H1 (cell line): ENCODE measurements around the gene PROK2. TPM values are rescaled to one million over a fixed set of nuclear protein-coding genes. Genes with fewer than 3 reads are reported as not detected.

Experiments
- CTCF ChIA-PET: fragments of 300-600 bp; sonication (Branson Sonifier 250); formaldehyde crosslinking; loops from one replicate; lab custom pipeline; 2021; ENCODE audit not compliant: partially characterized antibody; lab: Charles Lee
- POLR2A ChIA-PET: fragments of 300-600 bp; sonication (Branson Sonifier 250); formaldehyde crosslinking; loops from one replicate; lab custom pipeline; 2021; ENCODE audit warnings: inconsistent platforms; ENCODE audit not compliant: partially characterized antibody; lab: Charles Lee
- DNase-seq, 2 experiments: peaks; one replicate each; pipeline versions ENCODE4 v3.0.0 to v3.0.0-alpha.2; 2010 to 2022; ENCODE audit warnings: low spot score in 2 of 2, low read depth in 1 of 2, mixed read lengths in 1 of 2
- FAIRE-seq: peaks from 2 replicates; lab custom pipeline; 2011; peaks lifted over from hg19 to GRCh38; lab: Jason Lieb, UNC
- H2AFZ ChIP-seq: 2 replicates; pipeline ENCODE4 v1.8.1; 2012; ENCODE audit warnings: low read length, inconsistent platforms
- H2AK5ac ChIP-seq: 2 replicates; pipeline ENCODE4 v1.6.1; 2013; ENCODE audit warnings: low read depth, low read length
- H2BK120ac ChIP-seq: replicated peaks from 2 replicates; pipeline ENCODE3; 2013; ENCODE audit warnings: low read depth, low read length, inconsistent platforms
- H2BK12ac ChIP-seq: 2 replicates; pipeline ENCODE4 v1.6.1; 2013; ENCODE audit warnings: low read depth, low read length
- H2BK15ac ChIP-seq: 2 replicates; pipeline ENCODE4 v1.6.1; 2013; ENCODE audit warnings: low read length
- H2BK20ac ChIP-seq: 2 replicates; pipeline ENCODE4 v1.6.1; 2013; ENCODE audit warnings: low read length
- H2BK5ac ChIP-seq: 2 replicates; pipeline ENCODE4 v1.6.1; 2013; ENCODE audit warnings: low read depth, low read length
- H3K14ac ChIP-seq: 2 replicates; pipeline ENCODE4 v1.6.1; 2013; ENCODE audit warnings: inconsistent platforms; ENCODE audit not compliant: insufficient read length
- H3K18ac ChIP-seq: 2 replicates; pipeline ENCODE4 v1.6.1; 2013; ENCODE audit warnings: low read length; ENCODE audit errors: extremely low read depth
- H3K23ac ChIP-seq: 2 replicates; pipeline ENCODE4 v1.6.1; 2013; ENCODE audit warnings: inconsistent platforms; ENCODE audit not compliant: insufficient read length
- H3K23me2 ChIP-seq: 2 replicates; pipeline ENCODE4 v1.6.1; 2013; ENCODE audit warnings: low read depth, low read length
- H3K27ac ChIP-seq: 2 replicates; pipeline ENCODE4 v1.6.1; 2011; ENCODE audit warnings: low read depth, low read length, inconsistent platforms
- H3K27me3 ChIP-seq, 4 experiments: replicated peaks in 1 of 4; 1 replicate in 1 of 4; 2 replicates in 3 of 4; pipeline versions ENCODE4 v1.6.1 to v1.8.1; 2011 to 2013; ENCODE audit warnings: low read length in 3 of 4, mild to moderate bottlenecking in 3 of 4, inconsistent platforms in 2 of 4, mixed read lengths in 2 of 4, moderate library complexity in 1 of 4; ENCODE audit not compliant: control insufficient read depth in 3 of 4, insufficient read depth in 3 of 4; ENCODE audit errors: extremely low read depth in 1 of 4
- H3K36me3 ChIP-seq, 4 experiments: 2 replicates each; pipeline versions ENCODE4 v1.6.1 to v1.8.1; 2011 to 2013; ENCODE audit warnings: mild to moderate bottlenecking in 4 of 4, low read length in 3 of 4, moderate library complexity in 2 of 4, control low read depth in 1 of 4, inconsistent platforms in 1 of 4; ENCODE audit not compliant: insufficient read depth in 4 of 4, control insufficient read depth in 2 of 4
- H3K4ac ChIP-seq: replicated peaks from 2 replicates; pipeline ENCODE3; 2013; ENCODE audit warnings: low read length, low read depth, mixed read lengths, inconsistent platforms; ENCODE audit not compliant: insufficient read length
- H3K4me1 ChIP-seq, 4 experiments: replicated peaks in 1 of 4; 1 replicate in 1 of 4; 2 replicates in 3 of 4; pipeline versions ENCODE4 v1.6.1 to v1.8.1; 2011 to 2013; ENCODE audit warnings: low read length in 3 of 4, inconsistent platforms in 2 of 4, mixed read lengths in 1 of 4; ENCODE audit not compliant: insufficient read depth in 4 of 4, control insufficient read depth in 3 of 4
- H3K4me2 ChIP-seq, 2 experiments: 2 replicates each; pipeline versions ENCODE4 v1.6.1 to v1.8.1; 2011 to 2013; ENCODE audit warnings: low read depth in 2 of 2, low read length in 2 of 2, control low read depth in 1 of 2, inconsistent platforms in 1 of 2, mild to moderate bottlenecking in 1 of 2; ENCODE audit not compliant: insufficient read depth in 1 of 2
- H3K4me3 ChIP-seq, 4 experiments: fragments of 200-600, 300-600 bp in 1 of 4; sonication (generic), shearing (Covaris generic), sonication (Bioruptor Twin) in 1 of 4; 2 replicates each; pipeline versions ENCODE4 v1.5.1 to v1.8.1; 2011 to 2016; ENCODE audit warnings: low read length in 4 of 4, low read depth in 3 of 4, control low read depth in 2 of 4, inconsistent platforms in 2 of 4, mild to moderate bottlenecking in 2 of 4, mixed read lengths in 1 of 4, moderate library complexity in 1 of 4; ENCODE audit not compliant: insufficient read depth in 2 of 4; ENCODE audit errors: extremely low read depth in 1 of 4
- H3K56ac ChIP-seq: replicated peaks from 2 replicates; pipeline ENCODE3; 2013; ENCODE audit warnings: low read depth, mild to moderate bottlenecking, mixed read lengths, low read length, inconsistent platforms; ENCODE audit not compliant: insufficient read length
- H3K79me1 ChIP-seq: 2 replicates; pipeline ENCODE4 v1.6.1; 2013; ENCODE audit warnings: low read depth, low read length, control low read depth
- H3K79me2 ChIP-seq, 2 experiments: 2 replicates each; pipeline versions ENCODE4 v1.6.1 to v1.8.1; 2012 to 2013; ENCODE audit warnings: low read length in 2 of 2, mild to moderate bottlenecking in 2 of 2, inconsistent platforms in 1 of 2; ENCODE audit not compliant: insufficient read depth in 2 of 2, control insufficient read depth in 1 of 2
- H3K9ac ChIP-seq, 4 experiments: replicated peaks in 1 of 4; 1 replicate in 1 of 4; 2 replicates in 3 of 4; pipeline versions ENCODE4 v1.6.1 to v1.8.1; 2011 to 2013; ENCODE audit warnings: low read depth in 3 of 4, low read length in 3 of 4, control low read depth in 2 of 4, mild to moderate bottlenecking in 2 of 4, moderate library complexity in 2 of 4, inconsistent platforms in 1 of 4; ENCODE audit errors: extremely low read depth in 1 of 4
- H3K9me3 ChIP-seq, 2 experiments: 2 replicates each; pipeline versions ENCODE4 v1.6.1 to v1.8.1; 2012 to 2013; ENCODE audit warnings: mild to moderate bottlenecking in 2 of 2, moderate library complexity in 2 of 2, control low read depth in 1 of 2, inconsistent platforms in 1 of 2, low read depth in 1 of 2, low read length in 1 of 2, mixed read lengths in 1 of 2; ENCODE audit not compliant: insufficient read depth in 2 of 2
- H4K20me1 ChIP-seq, 2 experiments: replicated peaks in 1 of 2; 2 replicates each; pipeline versions ENCODE3 to v1.8.1; 2011 to 2013; ENCODE audit warnings: inconsistent platforms in 2 of 2, low read length in 2 of 2, mild to moderate bottlenecking in 1 of 2; ENCODE audit not compliant: insufficient read depth in 2 of 2, control insufficient read depth in 1 of 2
- H4K5ac ChIP-seq: 2 replicates; pipeline ENCODE4 v1.6.1; 2013; ENCODE audit warnings: low read length, low read depth, mixed read lengths, inconsistent platforms; ENCODE audit not compliant: insufficient read length
- H4K8ac ChIP-seq: 2 replicates; pipeline ENCODE4 v1.8.0; 2013; ENCODE audit warnings: mild to moderate bottlenecking, moderate library complexity, low read length, inconsistent platforms; ENCODE audit not compliant: insufficient read depth; ENCODE audit errors: extremely low read depth
- H4K91ac ChIP-seq: replicated peaks from 2 replicates; pipeline ENCODE3; 2013; ENCODE audit warnings: low read length, mixed read lengths, inconsistent platforms; ENCODE audit not compliant: insufficient read length
- CBX5 ChIP-seq: fragments of 300-800, 300-1000 bp; sonication (generic); IDR thresholded peaks from 2 replicates; pipeline ENCODE4 v1.7.1; 2016; ENCODE audit warnings: antibody characterized with exemption, low read length, low read depth
- CHD1 ChIP-seq: IDR thresholded peaks from 2 replicates; pipeline ENCODE4 v1.6.1; 2012; ENCODE audit warnings: low read depth, low read length, improper control_type of control experiment
- CTCF ChIP-seq, 3 experiments: IDR thresholded peaks; 1 replicate in 2 of 3; 2 replicates in 1 of 3; pipeline versions ENCODE4 v1.5.1 to v1.6.1; 2011; ENCODE audit warnings: low read length in 3 of 3, mild to moderate bottlenecking in 3 of 3, inconsistent platforms in 2 of 3, low read depth in 1 of 3, moderate library complexity in 1 of 3; ENCODE audit not compliant: insufficient read depth in 1 of 3; ENCODE audit errors: control extremely low read depth in 1 of 3
- EP300 ChIP-seq, 2 experiments: IDR thresholded peaks; 1 replicate in 1 of 2; 2 replicates in 1 of 2; pipeline ENCODE4 v1.6.1; 2011 to 2012; ENCODE audit warnings: low read depth in 2 of 2, low read length in 2 of 2, mild to moderate bottlenecking in 2 of 2, borderline replicate concordance in 1 of 2, inconsistent platforms in 1 of 2, moderate library complexity in 1 of 2
- KDM1A ChIP-seq: fragments of 200-600, 300-600 bp; sonication (generic); IDR thresholded peaks from 2 replicates; pipeline ENCODE4 v1.7.1; 2016; ENCODE audit warnings: mild to moderate bottlenecking, low read length, borderline replicate concordance
- POU5F1 ChIP-seq: IDR thresholded peaks from 2 replicates; pipeline ENCODE4 v1.6.1; 2011; ENCODE audit warnings: low read depth, mild to moderate bottlenecking, low read length, moderate library complexity
- RFX5 ChIP-seq: IDR thresholded peaks from 2 replicates; pipeline ENCODE4 v1.6.1; 2011; ENCODE audit warnings: low read depth, low read length, improper control_type of control experiment, borderline replicate concordance
- TAF7 ChIP-seq: optimal IDR thresholded peaks from 2 replicates; pipeline ENCODE3; 2011; ENCODE audit warnings: low read depth, mild to moderate bottlenecking, inconsistent platforms, low read length, moderate library complexity, borderline replicate concordance
- ZNF274 ChIP-seq: IDR thresholded peaks from 2 replicates; pipeline ENCODE4 v1.7.0; 2012; ENCODE audit warnings: low read length, borderline replicate concordance; ENCODE audit errors: extremely low read depth
- WGBS, 2 experiments: shearing (Covaris generic) in 1 of 2; methylation state at CpG; one replicate each; pipeline versions ENCODE4 v1.1.6 to v1.1.7; 2013 to 2015; ENCODE audit warnings: low lambda C conversion rate in 2 of 2, mixed read lengths in 2 of 2, inconsistent platforms in 1 of 2, low coverage in 1 of 2, missing lambda C conversion rate in 1 of 2; ENCODE audit not compliant: insufficient replicate concordance in 2 of 2, insufficient coverage in 1 of 2, insufficient read length in 1 of 2; ENCODE audit errors: extremely low coverage in 1 of 2, missing lambda C conversion rate in 1 of 2; 5-methylcytosine and 5-hydroxymethylcytosine counted together
- polyA plus RNA-seq, 7 experiments: library from polyadenylated mRNA; depleted of rRNA in 3 of 7; stranded (reverse) in 5 of 7; unstranded in 2 of 7; fragments of >200 nt in 5 of 7; fragments of 200-250 nt in 2 of 7; gene quantifications; 1 replicate in 5 of 7; 2 replicates in 1 of 7; 4 replicates in 1 of 7; pipeline versions ENCODE4 v1.2.1 to v1.2.3, GENCODE V29; 2011 to 2013; ENCODE audit warnings: missing spikeins in 2 of 7, mixed read lengths in 2 of 7
- total RNA-seq: library from RNA; stranded (reverse); fragmentation: NEBNext Ultra II Directional; extraction: Animal tissue kit (Norgen Biotek cat#: 25700); gene quantifications from 2 replicates; pipeline ENCODE4 v1.2.1, GENCODE V29; 2021

Gene PROK2
- total and polyA plus RNA-seq, 2 of the 8 experiments (the other 6 are each of a cell fraction or from before 2014, with no cell fraction given), result 0.50 to 1.8 TPM

GRCh38 chr3:71723452-71724170 is 61.3 kb downstream of the PROK2 start:
- Histone ChIP-seq H3K4me3 (peak overlapping the region in 1 of 4 experiments; percentile 84; a peak in 4 of 8 replicates), H3K18ac (no peak overlapping the region), H4K8ac (no peak overlapping the region), H2BK5ac (no peak overlapping the region), H3K79me2 (no peaks in the 10 kb centered on the region), H2BK12ac (no peak overlapping the region), H3K36me3 (no peaks in the 10 kb centered on the region), H3K9ac (no peak overlapping the region), H3K56ac (no peak overlapping the region), H3K4me2 (peak overlapping the region; percentile 87 to 97; a peak in 2 of 4 replicates), H4K20me1 (peaks cover 0 to 3% of the 10 kb centered on the region in 2 experiments), H2BK15ac (no peak overlapping the region), H3K27me3 (peaks cover 3 to 19% (median 16%) of the 10 kb centered on the region in 4 experiments), H4K5ac (no peak overlapping the region), H2AFZ (no peak overlapping the region), H3K14ac (no peak overlapping the region), H3K23me2 (peaks cover 9% of the 10 kb centered on the region), H3K9me3 (no peaks in the 10 kb centered on the region), H4K91ac (no peak overlapping the region), H2AK5ac (no peak overlapping the region), H3K4ac (no peak overlapping the region), H3K23ac (no peak overlapping the region), H3K4me1 (peaks cover 5 to 13% (median 7%) of the 10 kb centered on the region in 4 experiments), H3K79me1 (no peaks in the 10 kb centered on the region), H2BK20ac (no peak overlapping the region), H3K27ac (no peak overlapping the region), H2BK120ac (no peak overlapping the region)
- DNase-seq (no peak), FAIRE-seq (no peak)
- ChIA-PET POLR2A (interaction anchor here (1.3 to 2.1 kb wide), 2 partner anchors 10 to 149 kb away, joined by 3 to 5 read pairs; no protein-coding TSS in a partner anchor), CTCF (interaction anchor here (0.5 to 3.4 kb wide), 4 partner anchors 13 to 980 kb away, joined by 3 to 18 read pairs (median 4); no protein-coding TSS in a partner anchor)
- 81% methylated on average over 6 of the region's 6 CpGs; no CpG with 5 or more reads in 1 of the 2 experiments for WGBS, 2 experiments
- TF ChIP-seq EP300 (IDR thresholded peaks at IDR 0.05; ENCODE audit: borderline replicate concordance in 1 of 2, low read depth in 2 of 2, low read length in 2 of 2) (no peak), POU5F1 (no peak), CTCF (IDR thresholded peaks at IDR 0.05; ENCODE audit: control extremely low read depth in 1 of 3, insufficient read depth in 1 of 3, low read depth in 1 of 3, low read length in 3 of 3) (no peak), ZNF274 (no peak), CHD1 (no peak), TAF7 (no peak), CBX5 (no peak), KDM1A (no peak), RFX5 (no peak)
